MM.1S (cell line): Measurements from ENCODE around the gene LTO1.

Experiments
- CTCF ChIP-seq: fragments of 300-600 bp; sonication (generic); IDR thresholded peaks from 2 replicates; pipeline ENCODE4 v1.5.1; 2016; ENCODE audit warnings: antibody characterized with exemption, low read length, mixed read lengths
- EZH2 ChIP-seq: fragments of 300-600 bp; sonication (generic); optimal IDR thresholded peaks from 2 replicates; pipeline ENCODE3; 2017; ENCODE audit warnings: low read depth, mild to moderate bottlenecking, antibody characterized with exemption, low read length, mixed read lengths
- EZH2phosphoT487 ChIP-seq: fragments of 300-600 bp; sonication (generic); IDR thresholded peaks from 2 replicates; pipeline ENCODE4 v1.6.1; 2018; ENCODE audit warnings: antibody characterized with exemption, low read length

DNA sequence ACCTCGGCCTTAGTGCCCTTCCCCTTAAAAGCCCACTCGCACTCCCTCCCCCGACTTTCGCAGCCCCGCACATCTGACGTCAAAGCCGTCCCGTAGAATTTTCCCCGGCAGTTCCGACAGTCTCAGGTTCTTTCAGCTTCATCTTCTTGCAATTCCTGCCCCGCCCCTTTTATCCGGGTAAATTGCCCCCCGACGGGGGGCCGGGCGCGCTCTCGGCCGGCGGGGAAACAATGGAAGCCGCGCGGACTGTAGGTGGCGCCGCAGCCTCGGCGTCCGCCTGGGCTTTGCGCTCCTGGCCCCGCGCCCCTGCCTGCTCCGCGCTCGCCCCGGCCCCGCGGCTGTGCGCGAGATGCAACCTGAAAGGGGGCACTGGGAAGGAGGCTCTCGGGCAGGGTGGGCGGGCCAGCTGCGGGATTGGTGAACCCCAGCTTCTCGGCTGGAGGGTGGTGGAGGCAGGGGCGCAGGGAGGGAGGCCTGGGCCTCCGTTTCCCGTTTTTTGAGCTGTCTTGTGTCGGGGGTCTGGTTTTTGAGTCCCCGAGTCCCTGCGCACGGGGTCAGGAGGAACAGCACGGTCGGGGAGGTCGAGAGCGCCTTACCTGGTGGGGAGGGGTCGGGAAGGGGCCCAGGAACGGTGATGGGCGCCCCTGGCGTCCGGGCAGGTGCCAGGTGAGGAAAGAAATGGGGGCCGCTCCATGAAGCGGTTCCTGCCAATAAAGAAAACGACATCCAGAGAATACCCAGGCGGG, 29.5 kb upstream of the LTO1 start:
- peak; percentile 50 for TF ChIP-seq EZH2
- peak; percentile 18; the same call in 1 of the 2 replicates for TF ChIP-seq CTCF
- no peak for TF ChIP-seq EZH2phosphoT487
